RWPE1 (cell line): ENCODE results near the gene EEF1AKMT3.

Source experiments
- CTCF ChIA-PET: fragments of 350-600 bp; sonication (Branson Sonifier 250); formaldehyde crosslinking; extraction: SDS; loops from one replicate; lab custom pipeline; 2021; lab: Yijun Ruan, JAX
- POLR2A ChIA-PET: fragments of 400-600 bp; formaldehyde crosslinking; extraction: SDS; loops from one replicate; lab custom pipeline; 2020; ENCODE audit warnings: antibody characterized with exemption; ENCODE audit not compliant: low non-redundant PET; lab: Yijun Ruan, JAX
- DNase-seq: peaks from one replicate; pipeline ENCODE4 v3.0.0; 2012; ENCODE audit warnings: low spot score
- H3K27ac ChIP-seq: fragments of 450-650 bp; 2 replicates; pipeline ENCODE4 v1.5.1; 2017
- CTCF ChIP-seq: fragments of 450-650 bp; conservative IDR thresholded peaks from 2 replicates; pipeline ENCODE4 v1.5.1; 2017; ENCODE audit warnings: low read depth, mild to moderate bottlenecking

The EEF1AKMT3 gene

DNA sequence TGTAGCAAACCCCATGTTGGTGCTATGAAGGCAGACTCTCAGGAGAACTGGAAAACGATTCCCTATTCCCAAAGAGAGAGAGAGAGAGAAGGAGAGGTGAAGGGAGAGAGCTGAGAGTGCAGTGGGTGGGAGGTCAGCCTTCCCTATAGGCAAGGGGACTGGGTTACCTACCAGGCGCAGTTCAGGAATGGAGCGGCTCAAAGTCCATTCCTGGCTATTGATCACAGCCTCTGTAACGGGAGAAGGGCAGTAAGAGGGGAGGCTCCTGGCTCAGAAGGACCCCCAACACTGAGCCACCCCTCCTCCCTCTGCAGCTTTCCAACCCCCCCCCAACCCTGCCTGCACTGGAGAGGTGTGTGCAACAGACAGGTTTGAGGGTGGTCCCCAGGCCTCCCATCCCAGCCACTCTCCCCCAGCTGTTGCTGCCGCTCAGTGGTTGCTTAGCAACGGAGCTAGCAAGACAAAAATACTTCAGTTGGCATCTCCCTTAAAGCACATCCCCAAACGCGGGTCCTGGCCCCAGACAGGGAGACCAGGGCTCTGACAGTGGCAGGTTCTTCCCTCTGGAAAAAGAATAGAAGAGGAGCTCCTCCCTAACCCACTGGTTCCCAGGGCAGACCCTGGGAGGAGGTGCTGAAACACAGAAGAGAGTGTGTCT lies 37.1 kb upstream of the EEF1AKMT3 start:
- H3K27ac ChIP-seq: no peak overlapping the region
- DNase-seq: no peak
- ChIA-PET CTCF (interaction anchor here (0.5 to 4.3 kb wide), 8 partner anchors 9 to 207 kb away, joined by 3 to 31 read pairs (median 4); no protein-coding TSS in a partner anchor), POLR2A (interaction anchor here (0.8 kb wide), 1 partner anchor 9 kb away, joined by 4 read pairs; no protein-coding TSS in a partner anchor)
- no peak for TF ChIP-seq CTCF

DNA sequence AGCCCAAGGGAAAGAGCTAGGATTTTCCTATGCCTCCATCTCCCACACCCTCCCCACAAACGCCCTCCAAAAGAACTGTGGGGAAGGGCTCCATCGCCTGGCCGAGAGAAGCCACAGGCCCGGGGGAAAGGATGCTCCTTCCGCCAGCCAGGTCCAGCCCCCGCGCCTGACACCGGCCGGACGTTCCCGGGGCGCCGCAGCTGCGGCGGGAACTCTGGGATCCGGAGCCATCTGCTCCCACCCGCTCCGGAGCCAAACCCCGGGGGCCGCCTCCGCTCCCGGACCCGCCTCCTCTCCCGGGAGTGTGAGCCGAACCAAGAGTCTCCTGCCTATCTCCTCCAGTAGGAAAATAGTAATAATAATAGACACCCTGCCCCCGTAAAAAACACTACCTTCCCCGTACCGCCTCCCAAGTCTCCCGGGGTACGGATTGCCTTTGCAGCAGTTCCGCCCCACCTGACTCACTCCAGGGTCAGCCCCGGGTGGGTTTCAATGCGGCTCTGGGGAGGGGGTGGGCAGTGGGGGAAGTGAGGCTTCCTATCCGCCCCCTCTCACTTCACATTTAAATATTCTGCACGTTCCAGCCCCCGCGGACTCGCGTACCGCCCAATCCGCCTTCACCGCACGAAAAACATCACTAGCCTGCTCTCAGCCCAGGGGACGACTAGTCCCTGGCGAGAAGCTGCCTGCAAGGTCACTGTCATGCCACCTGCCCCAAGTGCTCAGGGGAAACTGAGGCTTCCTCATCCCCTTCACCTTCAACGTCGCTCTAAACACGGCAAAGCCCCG lies 36.3 kb upstream of the EEF1AKMT3 start:
- ChIA-PET POLR2A (interaction anchor here (0.8 kb wide), 1 partner anchor 10 kb away, joined by 4 read pairs; no protein-coding TSS in a partner anchor), CTCF (interaction anchor here (0.5 to 4.3 kb wide), 10 partner anchors 10 to 261 kb away, joined by 3 to 31 read pairs (median 4); no protein-coding TSS in a partner anchor)
- peak; percentile 62 for DNase-seq
- peak; percentile 37 for TF ChIP-seq CTCF
- H3K27ac ChIP-seq: peak overlapping the region; percentile 5; the same call in 1 of the 2 replicates

- DNase-seq: no peak
- CTCF ChIA-PET: interaction anchor here (0.6 to 4.3 kb wide), 4 partner anchors 10 to 262 kb away, joined by 4 to 31 read pairs (median 6); no protein-coding TSS in a partner anchor
- TF ChIP-seq CTCF: no peak
- peak overlapping the region; percentile 5; the same call in 1 of the 2 replicates for H3K27ac ChIP-seq
- POLR2A ChIA-PET: interaction anchor here (0.6 kb wide), 1 partner anchor 144 kb away, joined by 3 read pairs; no protein-coding TSS in a partner anchor
Observed at GRCh38 chr12:57736741-57737466, 35.5 kb upstream of the EEF1AKMT3 start.

DNA sequence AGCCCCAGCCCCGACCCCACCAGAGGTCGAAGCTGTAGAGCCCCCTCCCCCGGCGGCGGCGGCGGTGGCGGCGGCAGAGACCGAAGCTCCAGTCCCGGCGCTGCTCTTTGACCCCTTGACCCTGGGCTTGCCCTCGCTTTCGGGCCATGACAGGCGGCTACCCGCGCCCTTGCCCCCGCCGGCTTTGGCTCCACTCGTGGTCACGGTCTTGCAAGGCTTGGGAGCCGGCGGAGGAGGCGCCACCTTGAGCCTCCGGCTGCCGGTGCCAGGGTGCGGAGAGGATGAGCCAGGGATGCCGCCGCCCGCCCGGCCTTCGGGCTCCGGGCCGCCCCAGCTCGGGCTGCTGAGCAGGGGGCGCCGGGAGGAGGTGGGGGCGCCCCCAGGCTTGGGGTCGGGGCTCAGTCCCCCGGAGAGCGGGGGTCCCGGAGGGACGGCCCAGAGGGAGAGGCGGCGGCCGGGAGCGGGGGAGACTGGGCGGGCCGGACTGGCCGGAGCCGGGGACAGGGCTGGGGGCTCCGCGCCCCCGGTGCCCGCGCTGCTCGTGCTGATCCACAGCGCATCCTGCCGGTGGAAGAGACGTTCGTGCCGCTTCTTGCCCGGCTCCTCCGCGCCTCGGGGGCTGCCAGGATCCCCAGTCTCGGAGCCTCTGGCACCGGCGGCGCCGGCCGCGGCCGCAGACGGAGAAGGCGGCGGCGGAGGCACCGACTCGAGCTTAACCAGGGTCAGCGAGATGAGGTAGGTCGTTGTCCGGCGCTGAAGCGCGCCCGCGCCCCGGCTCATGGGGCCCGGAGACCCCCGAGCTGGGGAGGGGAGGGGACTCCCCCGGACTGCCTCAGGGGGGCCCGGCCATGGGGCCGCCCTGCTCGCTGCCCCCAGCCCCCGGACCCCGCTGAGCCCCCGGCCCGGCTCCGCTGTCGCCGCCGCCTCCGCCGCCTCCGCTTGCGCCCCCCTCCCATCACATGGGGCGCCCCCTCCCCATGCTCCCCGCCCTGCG lies 34.6 kb upstream of the EEF1AKMT3 start:
- no peak overlapping the region for H3K27ac ChIP-seq
- ChIA-PET POLR2A (no interaction called here), CTCF (interaction anchor here (0.6 to 4.3 kb wide), 3 partner anchors 11 to 161 kb away, joined by 3 to 31 read pairs (median 3); no protein-coding TSS in a partner anchor)
- TF ChIP-seq CTCF: peak; percentile 27; the same call in 1 of the 2 replicates
- DNase-seq: no peak

- DNase-seq: no peak
- CTCF ChIA-PET: interaction anchor here (0.6 to 4.3 kb wide), 3 partner anchors 12 to 160 kb away, joined by 3 to 31 read pairs (median 3); no protein-coding TSS in a partner anchor
- POLR2A ChIA-PET: no interaction called here
Observed at GRCh38 chr12:57738661-57739237, 33.7 kb upstream of the EEF1AKMT3 start, which contains the start of gene AGAP2. Gene AGAP2 (minus strand): TSS chr12:57738742. CDS start chr12:57738246, 496 bp downstream.

More at GRCh38 chr12:57738661-57739237, 33.7 kb upstream of the EEF1AKMT3 start, which contains the start of gene AGAP2:
- no peak within 1 kb of the TSS for H3K27ac ChIP-seq
- no peak for TF ChIP-seq CTCF
